Measurements from ENCODE around the gene SEPTIN5. TPM values are rescaled to one million over a fixed set of nuclear protein-coding genes. Genes with fewer than 3 reads are reported as not detected.

Gene SEPTIN5
- polyA plus RNA-seq, 12 donors, result 87.7 to 138 (median 115) TPM; not detected in 1

- no peak for DNase-seq
Measured at GRCh38 chr22:19746726-19747125, 32.4 kb downstream of the SEPTIN5 start.

GRCh38 chr22:19747551-19747950 lies 33.2 kb downstream of the SEPTIN5 start:
- DNase-seq, result no peak

- DNase-seq, result no peak
Measured at GRCh38 chr22:19748139-19748538, 33.8 kb downstream of the SEPTIN5 start.

- DNase-seq, result no peak
Measured at GRCh38 chr22:19748991-19749664, 34.8 kb downstream of the SEPTIN5 start.

- DNase-seq, result no peak
Measured at GRCh38 chr22:19749876-19750275, 35.6 kb downstream of the SEPTIN5 start.

GRCh38 chr22:19750507-19751490 lies 36.5 kb downstream of the SEPTIN5 start:
- no peak for DNase-seq

GRCh38 chr22:19751497-19752245 lies 37.4 kb downstream of the SEPTIN5 start:
- DNase-seq, result no peak

GRCh38 chr22:19753090-19753842 lies 39.0 kb downstream of the SEPTIN5 start:
- no peak for DNase-seq

- no peak for DNase-seq
Measured at GRCh38 chr22:19753996-19754700, 39.8 kb downstream of the SEPTIN5 start.

- DNase-seq, result no peak
Measured at GRCh38 chr22:19754701-19755144, 40.4 kb downstream of the SEPTIN5 start.

GRCh38 chr22:19755145-19755710 lies 40.9 kb downstream of the SEPTIN5 start:
- DNase-seq, result no peak

GRCh38 chr22:19755722-19756287 lies 41.5 kb downstream of the SEPTIN5 start:
- DNase-seq, result no peak

GRCh38 chr22:19756288-19757128 lies 42.2 kb downstream of the SEPTIN5 start:
- no peak for DNase-seq

GRCh38 chr22:19757140-19757984 lies 43.1 kb downstream of the SEPTIN5 start:
- no peak for DNase-seq

- DNase-seq, result no peak
Measured at GRCh38 chr22:19757985-19758895, 43.9 kb downstream of the SEPTIN5 start.

- DNase-seq, result no peak
Measured at GRCh38 chr22:19758896-19759426, 44.7 kb downstream of the SEPTIN5 start.
